WERI-Rb-1 (cell line): ENCODE data around the gene ITGA11.

Experiments used
- DNase-seq: peaks from one replicate; pipeline ENCODE4 v3.0.0-alpha.2; 2020
- H3K27ac ChIP-seq: fragments of 250-450 bp; sonication (Bioruptor Pico); 2 replicates; pipeline ENCODE4 v1.5.1; 2020; ENCODE audit warnings: mild to moderate bottlenecking, moderate library complexity
- H3K27me3 ChIP-seq: fragments of 250-450 bp; sonication (Bioruptor Pico); 2 replicates; pipeline ENCODE4 v1.5.1; 2021; ENCODE audit warnings: mild to moderate bottlenecking, low read depth, moderate library complexity; ENCODE audit not compliant: insufficient read depth, severe bottlenecking
- H3K36me3 ChIP-seq: fragments of 250-450 bp; sonication (Bioruptor Pico); 2 replicates; pipeline ENCODE4 v1.5.1; 2020; ENCODE audit warnings: mild to moderate bottlenecking, moderate library complexity
- H3K4me3 ChIP-seq: 2 replicates; pipeline ENCODE4 v1.5.1; 2011; ENCODE audit warnings: low read depth, mild to moderate bottlenecking, control low read depth, low read length
- H3K9me3 ChIP-seq: fragments of 250-450 bp; sonication (Bioruptor Pico); 2 replicates; pipeline ENCODE4 v1.5.1; 2021; ENCODE audit warnings: mild to moderate bottlenecking, moderate library complexity; ENCODE audit not compliant: severe bottlenecking
- CTCF ChIP-seq: IDR thresholded peaks from 2 replicates; pipeline ENCODE4 v1.5.1; 2011; ENCODE audit warnings: low read depth, mild to moderate bottlenecking, control low read depth, inconsistent platforms, low read length

The ITGA11 gene

GRCh38 chr15:68431792-68432401 is at the start of gene ITGA11:
ITGA11 (minus strand) TSS chr15:68432163; CDS start chr15:68432066, 97 bp downstream.
- TF ChIP-seq CTCF, result no peak
- peak; percentile 79 for DNase-seq
- no peak within 1 kb of the TSS for H3K27ac ChIP-seq
- H3K9me3 ChIP-seq, result no peaks in the 10 kb centered on the region
- H3K4me3 ChIP-seq, result peak within 1 kb of the TSS; percentile 52
- no peaks in the 10 kb centered on the region for H3K36me3 ChIP-seq
- H3K27me3 ChIP-seq, result peaks cover 27% of the 10 kb centered on the region

GRCh38 chr15:68481321-68481720 is 49.4 kb upstream of the ITGA11 start:
- H3K9me3 ChIP-seq, result no peaks in the 10 kb centered on the region
- no peak for TF ChIP-seq CTCF
- H3K27ac ChIP-seq, result no peak overlapping the region
- H3K4me3 ChIP-seq, result no peak overlapping the region
- H3K27me3 ChIP-seq, result no peaks in the 10 kb centered on the region
- no peak for DNase-seq
- no peaks in the 10 kb centered on the region for H3K36me3 ChIP-seq

- Histone ChIP-seq H3K9me3 (no peaks in the 10 kb centered on the region), H3K27me3 (no peaks in the 10 kb centered on the region), H3K36me3 (no peaks in the 10 kb centered on the region), H3K4me3 (no peak overlapping the region), H3K27ac (no peak overlapping the region)
- DNase-seq, result no peak
- TF ChIP-seq CTCF, result no peak
These were observed 48.3 kb upstream of the ITGA11 start for GRCh38 chr15:68480296-68480695.

GRCh38 chr15:68479870-68480269 is 47.9 kb upstream of the ITGA11 start:
- no peak overlapping the region for H3K27ac ChIP-seq
- no peak for DNase-seq
- no peaks in the 10 kb centered on the region for H3K36me3 ChIP-seq
- H3K27me3 ChIP-seq, result no peaks in the 10 kb centered on the region
- no peak overlapping the region for H3K4me3 ChIP-seq
- H3K9me3 ChIP-seq, result no peaks in the 10 kb centered on the region
- no peak for TF ChIP-seq CTCF

GRCh38 chr15:68479406-68479805 is 47.4 kb upstream of the ITGA11 start:
- Histone ChIP-seq H3K9me3 (no peaks in the 10 kb centered on the region), H3K4me3 (no peak overlapping the region), H3K27ac (no peak overlapping the region), H3K27me3 (no peaks in the 10 kb centered on the region), H3K36me3 (no peaks in the 10 kb centered on the region)
- DNase-seq, result no peak
- TF ChIP-seq CTCF, result no peak

- no peak for TF ChIP-seq CTCF
- no peaks in the 10 kb centered on the region for H3K9me3 ChIP-seq
- no peak overlapping the region for H3K4me3 ChIP-seq
- no peaks in the 10 kb centered on the region for H3K27me3 ChIP-seq
- no peaks in the 10 kb centered on the region for H3K36me3 ChIP-seq
- H3K27ac ChIP-seq, result no peak overlapping the region
- no peak for DNase-seq
These were observed 46.9 kb upstream of the ITGA11 start for GRCh38 chr15:68478853-68479252.
